SK-N-MC (cell line): ENCODE results near the gene CERS2.

Source experiments
- DNase-seq: peaks from one replicate; pipeline ENCODE4 v3.0.0-alpha.2; 2011; ENCODE audit warnings: low read depth, low spot score
- H3K27ac ChIP-seq: fragments of 200-600 bp; sonication (generic); 2 replicates; pipeline ENCODE4 v1.5.1; 2016; ENCODE audit warnings: mixed run types
- H3K36me3 ChIP-seq: fragments of 200-600 bp; sonication (generic); 2 replicates; pipeline ENCODE4 v1.6.1; 2017; ENCODE audit warnings: antibody characterized with exemption, low read length, mixed read lengths; ENCODE audit not compliant: insufficient read depth
- H3K4me3 ChIP-seq: fragments of 200-600 bp; sonication (generic); 2 replicates; pipeline ENCODE4 v1.5.1; 2016
- H3K9ac ChIP-seq: fragments of 200-600 bp; sonication (generic); 2 replicates; pipeline ENCODE4 v1.8.0; 2017; ENCODE audit warnings: mixed run types, mixed read lengths; ENCODE audit not compliant: insufficient read length
- H3K9me3 ChIP-seq: fragments of 200-600 bp; sonication (generic); 2 replicates; pipeline ENCODE4 v1.6.1; 2017; ENCODE audit warnings: low read depth, mild to moderate bottlenecking, antibody characterized with exemption, low read length, moderate library complexity, mixed read lengths
- EZH2 ChIP-seq: fragments of 200-600 bp; sonication (generic); IDR thresholded peaks from one replicate; pipeline ENCODE4 v1.6.1; 2017; ENCODE audit warnings: antibody characterized with exemption
- FOXP2 ChIP-seq: optimal IDR thresholded peaks from 2 replicates; pipeline ENCODE3; 2011; ENCODE audit warnings: mild to moderate bottlenecking, moderate library complexity; ENCODE audit not compliant: insufficient read depth; ENCODE audit errors: extremely low read length, control extremely low read depth
- POLR2AphosphoS5 ChIP-seq: IDR thresholded peaks from 2 replicates; pipeline ENCODE4 v1.6.1; 2012; ENCODE audit warnings: mild to moderate bottlenecking, low read depth, low read length, borderline replicate concordance

Gene CERS2, protein sequence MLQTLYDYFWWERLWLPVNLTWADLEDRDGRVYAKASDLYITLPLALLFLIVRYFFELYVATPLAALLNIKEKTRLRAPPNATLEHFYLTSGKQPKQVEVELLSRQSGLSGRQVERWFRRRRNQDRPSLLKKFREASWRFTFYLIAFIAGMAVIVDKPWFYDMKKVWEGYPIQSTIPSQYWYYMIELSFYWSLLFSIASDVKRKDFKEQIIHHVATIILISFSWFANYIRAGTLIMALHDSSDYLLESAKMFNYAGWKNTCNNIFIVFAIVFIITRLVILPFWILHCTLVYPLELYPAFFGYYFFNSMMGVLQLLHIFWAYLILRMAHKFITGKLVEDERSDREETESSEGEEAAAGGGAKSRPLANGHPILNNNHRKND

DNA sequence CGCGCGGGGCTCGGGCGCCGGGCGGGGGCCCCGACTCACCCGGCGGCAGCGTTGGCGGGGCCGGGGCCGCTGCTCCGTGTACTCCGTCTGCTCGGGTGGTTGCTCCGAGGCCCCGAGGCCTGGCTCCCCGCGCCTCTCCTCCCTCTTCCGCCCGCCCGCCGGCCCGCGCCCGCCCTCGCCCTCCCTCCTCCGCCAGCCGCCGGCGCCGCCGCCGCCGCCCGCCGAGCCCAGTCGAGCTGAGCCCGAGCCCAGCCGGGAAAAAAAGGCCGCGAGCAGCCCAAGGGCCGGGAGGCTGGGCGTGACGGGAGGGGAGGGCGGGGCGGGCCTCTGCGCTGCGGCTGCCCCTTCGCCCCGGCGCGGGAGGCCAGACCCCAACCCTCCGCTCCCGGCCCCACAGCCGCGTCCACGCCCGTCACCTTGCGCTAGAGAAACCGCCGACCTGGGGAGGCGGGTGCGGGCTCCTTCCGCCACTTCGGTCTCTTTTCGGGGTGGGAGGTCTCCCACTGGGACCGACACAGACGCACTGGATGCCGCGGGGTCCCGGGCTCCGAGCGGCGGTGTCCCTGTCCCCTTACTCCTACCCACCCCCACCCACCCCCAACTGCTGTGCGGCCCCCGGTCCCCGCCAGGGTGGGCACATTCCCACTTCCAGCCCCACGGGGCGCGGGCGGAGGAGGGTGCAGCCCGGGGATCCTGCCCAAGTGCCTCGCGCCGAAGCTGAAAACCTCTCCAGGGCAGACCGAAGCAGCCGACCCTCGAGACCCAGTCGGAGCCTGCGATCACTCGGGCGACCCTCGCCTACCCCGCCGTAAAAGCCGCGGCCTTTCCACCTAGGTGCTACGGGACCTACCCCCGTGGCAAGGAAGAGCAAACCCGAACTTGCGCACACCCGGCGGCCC is at the start of gene CERS2:
CERS2 (minus strand) TSS at position 256 of the 899 bp plus-strand sequence. CDS start 5,745 bp downstream, outside the sequence.
- Histone ChIP-seq H3K9ac (peak within 1 kb of the TSS; percentile 97), H3K4me3 (peak within 1 kb of the TSS; percentile 98), H3K36me3 (no peaks in the 10 kb centered on the region), H3K9me3 (no peaks in the 10 kb centered on the region), H3K27ac (peak within 1 kb of the TSS; percentile 74)
- no peak for DNase-seq
- TF ChIP-seq FOXP2 (no peak), EZH2 (no peak), POLR2AphosphoS5 (peak; percentile 31; the same call in 1 of the 2 replicates)

DNA sequence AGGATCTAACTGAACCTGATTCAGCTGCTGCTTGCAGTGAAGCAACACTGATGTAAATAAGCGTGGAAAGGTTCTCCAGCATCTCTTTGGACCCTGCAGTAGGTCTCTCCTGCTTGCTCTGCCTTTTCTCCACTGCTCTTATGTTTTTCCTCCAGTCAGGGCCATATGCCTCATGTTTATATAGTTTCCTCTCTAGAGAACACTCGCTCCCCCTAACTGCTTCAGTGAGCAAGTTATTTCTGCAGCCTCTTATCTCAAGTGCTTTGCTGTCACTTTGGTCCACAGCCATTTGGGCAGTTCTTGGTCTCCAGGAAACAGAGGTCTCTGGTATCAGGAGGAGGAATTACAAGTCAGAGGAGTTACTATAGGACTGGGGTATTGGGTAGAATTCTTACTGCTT is 38.9 kb upstream of the CERS2 start:
- no peak overlapping the region for H3K4me3 ChIP-seq
- no peak overlapping the region for H3K9ac ChIP-seq
- H3K9me3 ChIP-seq = no peaks in the 10 kb centered on the region
- no peak for DNase-seq
- H3K27ac ChIP-seq = no peak overlapping the region
- H3K36me3 ChIP-seq = 0 out of 2 replicates have a peak, but pooled peaks cover 10% of the 10 kb centered on the region
- TF ChIP-seq FOXP2 (no peak), EZH2 (no peak), POLR2AphosphoS5 (no peak)

DNA sequence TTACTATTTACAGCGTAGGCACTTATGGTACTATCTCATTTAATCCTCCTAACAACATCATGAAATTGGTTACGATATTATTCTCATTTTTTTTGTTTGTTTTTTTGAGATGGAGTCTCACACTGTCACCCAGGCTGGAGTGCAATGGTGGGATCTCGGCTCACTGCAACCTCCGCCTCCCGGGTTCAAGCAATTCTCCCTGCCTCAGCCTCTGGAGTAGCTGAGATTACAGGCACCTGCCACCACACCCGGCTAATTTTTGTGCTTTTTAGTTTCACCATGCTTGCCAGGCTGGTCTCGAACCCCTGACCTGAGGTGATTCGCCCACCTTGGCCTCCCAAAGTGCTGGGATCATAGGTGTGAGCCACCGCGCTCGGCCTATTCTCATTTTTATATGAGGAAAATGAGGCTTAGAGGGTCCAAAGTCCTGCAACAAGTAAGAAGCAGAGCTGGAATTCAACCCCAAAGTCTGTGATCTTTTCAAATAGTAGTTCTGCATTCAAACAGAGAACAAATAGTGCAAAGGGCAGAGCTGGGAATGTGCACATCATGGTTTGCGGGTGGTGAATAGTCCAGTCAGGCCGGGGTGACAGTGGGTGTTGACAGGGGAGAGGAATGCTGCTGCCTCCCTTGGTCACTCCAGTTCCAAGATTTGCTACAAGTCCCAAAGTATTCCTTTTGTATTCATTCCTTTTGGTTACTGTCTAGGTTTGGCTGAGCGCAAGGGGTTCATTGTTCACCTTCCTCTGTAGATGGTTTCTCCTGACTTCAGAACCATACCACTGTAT is 38.2 kb upstream of the CERS2 start:
- DNase-seq = no peak
- H3K4me3 ChIP-seq = no peak overlapping the region
- TF ChIP-seq EZH2 = no peak
- TF ChIP-seq FOXP2 = no peak
- TF ChIP-seq POLR2AphosphoS5 = no peak
- no peaks in the 10 kb centered on the region for H3K9me3 ChIP-seq
- H3K36me3 ChIP-seq = 0 out of 2 replicates have a peak, but pooled peaks cover 6% of the 10 kb centered on the region
- H3K9ac ChIP-seq = no peak overlapping the region
- no peak overlapping the region for H3K27ac ChIP-seq

DNA sequence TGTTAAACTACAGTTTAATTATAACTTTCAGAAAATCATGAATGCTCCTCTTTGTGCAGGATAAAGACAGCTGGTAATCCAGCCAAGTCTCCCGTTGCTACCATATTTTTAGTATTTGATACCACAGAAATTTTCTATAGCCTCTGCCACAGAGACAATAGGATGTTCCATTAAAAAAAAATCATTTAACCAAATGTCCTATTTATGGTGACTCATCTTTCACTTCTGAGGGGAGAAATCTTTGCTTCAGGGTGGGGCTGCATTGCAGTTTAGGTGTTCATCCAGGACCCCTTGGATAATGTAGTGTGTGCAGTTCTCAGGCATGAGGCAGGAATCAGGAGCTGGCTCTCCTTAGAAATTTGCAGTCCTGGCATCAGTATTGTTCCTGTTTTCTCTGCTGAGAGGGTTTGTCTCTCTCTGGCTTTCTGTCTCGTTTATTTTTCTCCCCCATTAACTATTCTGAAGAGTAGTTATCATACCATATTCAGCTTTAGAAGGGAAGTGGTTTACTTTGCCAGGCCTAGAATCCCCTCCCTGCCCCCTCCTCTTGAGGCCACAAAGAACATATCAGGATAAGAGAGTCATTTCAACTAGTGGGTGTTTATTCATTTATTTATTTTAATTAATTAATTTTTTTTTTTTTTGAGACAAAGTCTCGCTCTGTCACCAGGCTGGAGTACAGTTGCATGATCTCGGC is 36.7 kb upstream of the CERS2 start:
- H3K9me3 ChIP-seq = no peaks in the 10 kb centered on the region
- DNase-seq = no peak
- peak overlapping the region; percentile 19; the same call in 1 of the 2 replicates for H3K27ac ChIP-seq
- H3K36me3 ChIP-seq = 0 out of 2 replicates have a peak, but pooled peaks cover 4% of the 10 kb centered on the region
- no peak overlapping the region for H3K9ac ChIP-seq
- TF ChIP-seq EZH2 (no peak), FOXP2 (no peak), POLR2AphosphoS5 (no peak)
- H3K4me3 ChIP-seq = no peak overlapping the region

DNA sequence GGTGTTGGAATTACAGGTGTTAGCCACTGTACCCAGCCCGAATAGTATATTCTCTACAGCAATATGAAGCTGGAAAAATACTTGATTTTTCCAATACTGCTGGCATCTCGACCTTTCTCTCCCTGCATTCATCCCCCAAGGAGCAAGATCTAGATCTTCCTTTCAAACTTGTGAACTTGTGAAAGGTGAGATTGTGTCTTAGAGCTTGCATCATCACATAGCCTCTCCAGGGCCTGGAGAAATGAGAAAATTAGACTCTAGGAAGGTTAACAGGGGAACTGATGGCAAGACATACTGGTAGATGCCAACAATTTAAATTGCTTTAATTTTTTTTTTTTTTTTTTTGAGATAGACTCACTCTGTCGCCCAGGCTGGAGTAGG is 35.7 kb upstream of the CERS2 start:
- no peak overlapping the region for H3K4me3 ChIP-seq
- no peak for DNase-seq
- H3K9ac ChIP-seq = no peak overlapping the region
- H3K36me3 ChIP-seq = 0 out of 2 replicates have a peak, but pooled peaks cover 4% of the 10 kb centered on the region
- TF ChIP-seq POLR2AphosphoS5 (no peak), FOXP2 (no peak), EZH2 (no peak)
- no peak overlapping the region for H3K27ac ChIP-seq
- no peaks in the 10 kb centered on the region for H3K9me3 ChIP-seq

DNA sequence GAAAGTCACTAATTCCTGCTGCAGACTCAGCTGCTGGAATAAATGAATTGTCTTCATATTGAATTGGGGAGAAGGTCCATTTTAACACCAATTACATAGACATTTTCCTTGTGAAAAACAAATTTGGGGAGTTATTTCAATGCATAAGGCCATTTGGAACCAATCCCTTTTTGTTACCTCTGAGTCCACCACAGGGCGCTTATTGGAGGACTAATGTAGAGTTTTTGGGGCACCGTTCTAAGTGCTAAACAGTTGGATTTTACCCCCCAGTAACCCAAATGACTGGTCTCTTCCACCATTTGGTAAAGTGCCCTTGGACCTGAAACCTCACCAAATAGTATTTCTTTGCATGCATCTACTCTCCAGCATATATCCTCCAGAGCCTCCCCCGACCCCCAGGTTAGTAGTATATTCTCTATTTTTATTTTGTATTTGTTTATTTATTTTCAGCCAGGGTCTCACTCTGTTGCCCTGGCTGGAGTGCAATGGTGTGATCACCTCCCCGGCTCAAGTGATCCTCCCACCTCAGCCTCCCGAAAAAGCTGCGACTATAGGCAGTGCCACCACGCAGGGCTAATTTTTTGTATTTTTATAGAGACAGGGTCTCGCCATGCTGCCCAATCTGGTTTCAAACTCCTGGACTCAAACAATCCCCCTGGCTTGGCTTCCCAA is 35.2 kb upstream of the CERS2 start:
- H3K27ac ChIP-seq = no peak overlapping the region
- H3K36me3 ChIP-seq = 0 out of 2 replicates have a peak, but pooled peaks cover 4% of the 10 kb centered on the region
- TF ChIP-seq FOXP2 (no peak), EZH2 (no peak), POLR2AphosphoS5 (no peak)
- no peaks in the 10 kb centered on the region for H3K9me3 ChIP-seq
- peak overlapping the region; percentile 94 for H3K4me3 ChIP-seq
- no peak for DNase-seq
- peak overlapping the region; percentile 82 for H3K9ac ChIP-seq

DNA sequence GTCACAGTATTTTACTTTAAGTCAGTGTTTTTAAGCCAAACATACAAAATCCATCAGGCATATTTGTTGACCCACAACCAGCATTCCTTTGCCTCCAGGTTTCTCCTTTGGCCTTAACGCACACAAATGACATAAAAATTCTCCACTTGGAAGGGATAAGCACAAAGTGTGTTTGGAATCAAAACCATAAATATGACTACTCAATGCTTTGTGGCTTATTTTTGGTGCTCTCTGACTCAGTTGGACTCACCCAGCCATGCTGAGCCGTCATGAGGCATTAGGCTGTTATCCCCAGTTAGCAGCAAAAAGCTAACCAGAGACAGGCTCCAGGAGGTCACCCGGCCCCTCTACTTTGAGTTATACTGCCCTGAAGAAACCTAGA is 34.6 kb upstream of the CERS2 start:
- Histone ChIP-seq H3K27ac (no peak overlapping the region; the same call in 1 of the 2 replicates), H3K4me3 (peak overlapping the region; percentile 94), H3K9ac (peak overlapping the region; percentile 82), H3K36me3 (0 out of 2 replicates have a peak, but pooled peaks cover 4% of the 10 kb centered on the region), H3K9me3 (no peaks in the 10 kb centered on the region)
- TF ChIP-seq EZH2 (no peak), POLR2AphosphoS5 (no peak), FOXP2 (no peak)
- DNase-seq = no peak
